Activated CD4-positive, CD25-positive, alpha-beta regulatory T cell (primary cell): ENCODE data around the gene FCHSD2.
"Not testable (repeated sequence)": the region's sequence is repeated elsewhere in the genome, so short reads cannot be mapped to it uniquely, and the experiment has no call there.

Experiments
- DNase-seq, 4 experiments: peaks; one replicate each; lab custom pipeline; 2025; lab: John Stamatoyannopoulos, UW

FCHSD2 gene

DNA sequence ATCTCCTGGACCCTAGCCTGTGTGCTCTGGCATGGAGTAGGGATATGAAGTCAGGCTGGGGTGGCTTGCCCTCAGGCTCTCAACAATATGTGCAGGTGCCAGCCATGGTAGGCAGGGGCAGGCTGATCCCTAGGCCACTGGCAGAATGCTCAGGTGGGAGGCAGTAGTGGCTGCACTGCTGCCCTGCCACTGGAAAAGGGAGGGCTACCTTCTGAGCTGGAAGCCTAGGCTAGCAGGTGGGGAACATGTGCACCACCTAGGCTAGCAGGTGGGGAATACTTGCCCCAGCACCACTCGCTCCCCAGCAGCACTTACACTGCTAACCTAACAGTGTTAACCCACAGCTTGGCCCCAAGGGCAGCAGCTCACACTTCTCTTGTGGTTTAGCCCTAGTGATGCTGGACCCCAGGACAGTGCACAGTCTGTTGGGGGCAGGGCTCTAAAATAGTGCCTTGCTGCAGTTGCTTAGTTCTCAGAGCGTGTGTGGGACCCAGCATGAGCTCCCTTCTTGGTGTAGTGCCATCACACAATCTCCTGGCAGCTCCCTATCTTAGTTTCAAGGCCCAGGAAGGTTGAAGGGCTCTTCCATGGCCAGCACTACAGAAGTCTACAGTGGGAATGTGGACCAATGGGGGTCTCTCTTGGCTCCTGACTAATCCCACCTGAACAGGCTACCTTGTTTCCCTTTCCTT is 130.8 kb downstream of the FCHSD2 start:
- DNase-seq, result no peak

DNA sequence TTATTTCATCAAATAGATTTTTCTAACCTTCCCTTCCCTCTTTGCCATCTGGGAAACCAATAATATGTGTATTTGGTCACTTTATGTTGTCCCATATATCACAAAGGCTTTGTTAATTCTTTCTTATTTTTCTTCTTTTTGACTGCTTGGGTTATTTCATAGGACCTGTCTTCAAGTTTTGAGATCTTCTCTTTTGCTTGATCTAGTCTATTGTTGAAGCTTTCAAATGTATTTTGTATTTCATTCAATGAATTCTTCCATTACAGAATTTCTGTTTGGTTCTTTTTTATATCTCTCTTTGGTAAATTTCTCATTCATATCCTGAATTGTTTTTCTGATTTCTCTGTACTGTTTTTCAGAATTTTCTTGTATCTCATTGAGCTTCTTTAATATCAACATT is 132.1 kb downstream of the FCHSD2 start:
- DNase-seq, result no peak

DNA sequence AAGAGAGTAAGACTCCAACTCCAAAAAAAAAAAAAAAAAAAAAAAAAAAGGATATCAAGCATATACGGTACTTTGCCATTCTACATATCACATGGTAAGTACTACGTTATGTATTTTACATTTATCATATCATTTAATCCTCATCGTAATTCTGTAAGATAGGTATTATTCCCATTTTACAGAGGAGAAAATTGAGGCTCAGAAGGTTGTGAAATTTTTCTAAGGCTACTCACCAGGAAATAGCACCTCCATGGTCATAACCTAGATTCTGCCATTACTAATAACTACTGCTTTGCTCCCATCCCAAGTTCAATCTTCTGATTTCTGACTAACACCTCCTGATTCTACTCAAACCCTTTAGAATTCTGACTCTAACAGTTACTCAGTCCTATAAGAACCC is 138.0 kb downstream of the FCHSD2 start:
- no peak for DNase-seq

DNA sequence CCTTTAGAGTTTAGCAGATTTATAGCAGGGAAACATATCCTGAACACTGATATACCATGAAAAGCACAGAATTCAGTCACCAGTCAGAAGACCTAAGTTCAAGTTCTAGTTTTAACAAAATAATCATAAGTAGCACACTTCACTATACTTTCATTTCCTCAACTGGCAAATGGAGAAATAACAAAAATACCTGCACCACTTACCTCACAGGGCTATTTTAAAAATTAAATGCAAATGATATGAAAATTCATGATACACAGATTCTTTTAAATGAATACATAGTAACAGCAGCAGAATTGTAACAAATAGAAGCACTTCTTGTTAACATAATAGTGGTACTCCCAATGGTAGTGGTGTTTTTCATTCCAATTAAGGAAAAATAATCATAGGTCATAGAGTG is 139.0 kb downstream of the FCHSD2 start:
- no peak for DNase-seq

DNA sequence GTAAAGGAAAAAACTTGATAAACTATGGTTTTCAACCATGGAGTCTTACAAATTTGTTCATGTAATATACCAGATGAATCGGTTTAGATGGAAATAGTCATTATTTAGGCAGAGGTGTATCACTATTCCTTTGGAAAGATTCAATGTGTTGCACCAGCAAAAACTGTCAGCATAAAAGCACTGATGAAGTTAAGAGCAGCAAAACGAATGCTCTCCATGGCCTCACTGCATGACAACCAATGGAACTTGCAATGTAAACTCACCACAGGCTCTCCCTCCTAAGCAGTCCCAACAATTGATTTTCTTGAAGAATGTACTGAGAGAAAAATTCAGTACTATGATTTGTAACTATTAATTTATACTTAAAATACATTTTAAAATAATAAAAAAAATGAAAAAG is 139.9 kb downstream of the FCHSD2 start:
- no peak for DNase-seq

DNA sequence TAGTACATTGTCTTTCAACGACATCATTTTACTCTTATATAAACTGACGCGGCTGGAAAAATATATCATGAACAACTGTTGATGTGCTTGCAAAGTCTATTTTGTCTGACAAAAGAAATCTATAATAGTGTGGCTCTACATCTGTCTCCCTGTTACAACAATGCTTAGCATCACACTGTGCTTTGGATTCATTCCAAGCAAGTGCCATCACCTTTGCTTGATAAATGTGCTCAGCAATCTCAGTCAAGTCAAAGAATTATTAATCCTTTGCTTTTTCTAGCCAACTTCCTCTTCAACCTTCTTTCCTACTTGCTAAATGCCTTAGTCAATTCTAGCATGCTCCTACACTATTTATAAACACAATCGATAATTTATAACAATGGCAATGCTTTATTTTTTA is 140.5 kb downstream of the FCHSD2 start:
- no peak for DNase-seq

DNA sequence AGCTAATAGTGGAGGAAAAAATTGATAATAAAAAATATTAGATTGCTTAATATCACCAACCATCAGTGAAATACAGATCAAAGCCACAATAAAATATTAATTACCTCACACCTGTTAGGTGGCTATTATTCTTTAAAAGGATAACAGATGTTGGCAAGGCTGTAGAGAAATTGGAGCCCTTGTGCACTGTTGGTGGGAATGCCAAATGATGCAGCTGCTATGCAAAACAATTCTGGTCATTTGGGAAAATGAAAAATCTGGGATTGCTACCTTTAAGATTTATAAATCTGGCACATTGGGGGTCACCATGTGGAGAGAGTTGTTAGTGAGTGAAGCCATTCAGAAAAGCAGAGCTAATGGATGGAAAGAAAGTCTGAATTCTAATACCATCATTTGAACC is 143.4 kb downstream of the FCHSD2 start:
- DNase-seq, result no peak

DNA sequence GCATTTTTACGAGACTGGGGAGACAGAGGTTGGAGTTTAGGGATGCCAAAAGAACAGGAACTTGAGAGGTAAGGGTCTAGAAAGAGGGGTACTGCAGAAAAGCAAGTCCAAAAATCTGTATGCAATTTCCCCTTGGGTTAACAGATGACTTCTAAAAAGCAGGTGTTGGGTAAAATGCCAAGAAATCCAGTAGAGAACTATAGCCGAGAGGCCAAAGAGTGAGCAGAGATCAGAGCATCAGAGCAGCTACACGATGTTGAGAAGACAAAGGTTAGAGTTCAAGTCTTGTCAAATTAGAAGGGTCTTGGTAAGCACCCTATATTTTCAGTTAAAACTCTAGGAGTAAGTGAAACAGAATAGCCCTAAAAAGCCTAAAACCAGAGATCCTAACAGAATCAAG is 145.2 kb downstream of the FCHSD2 start:
- no peak for DNase-seq

DNA sequence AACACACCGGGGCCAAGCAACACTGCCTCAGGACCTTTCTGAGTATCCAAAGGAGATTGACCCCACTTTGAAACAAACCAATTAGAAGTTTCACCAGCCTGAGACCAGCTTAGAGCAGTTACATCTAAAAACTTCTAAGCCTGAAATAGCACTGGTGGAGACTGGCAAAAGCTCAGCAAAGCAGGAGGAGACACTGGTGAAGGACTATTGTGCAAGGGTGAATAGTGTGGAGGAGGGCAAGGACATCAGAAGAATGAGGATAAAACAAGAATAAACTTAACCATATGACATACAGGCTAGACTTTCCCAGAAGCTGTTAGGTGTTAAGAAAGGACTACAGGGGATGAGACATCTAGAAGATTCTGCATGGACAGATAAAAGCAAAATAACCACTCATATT is 152.4 kb downstream of the FCHSD2 start:
- DNase-seq, result no peak

DNA sequence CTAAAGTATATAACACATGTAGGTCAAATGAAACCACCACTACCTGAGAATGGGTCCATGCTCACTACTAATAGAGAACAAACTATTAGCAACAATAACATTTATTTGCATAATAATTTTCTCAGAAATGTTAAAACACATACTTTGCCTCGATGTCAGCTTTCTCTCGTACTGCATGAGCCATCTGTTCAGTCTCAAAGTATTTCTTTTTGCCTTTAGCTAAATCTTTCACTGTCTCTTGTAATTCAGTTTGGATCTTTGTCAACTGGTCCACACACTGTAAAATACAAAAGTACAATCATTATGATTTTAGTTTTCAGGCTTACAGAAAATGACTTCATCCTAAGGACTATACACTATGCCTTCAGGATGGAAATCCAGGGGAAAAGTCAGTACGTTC is 153.3 kb downstream of the FCHSD2 start:
- DNase-seq, result no peak

DNA sequence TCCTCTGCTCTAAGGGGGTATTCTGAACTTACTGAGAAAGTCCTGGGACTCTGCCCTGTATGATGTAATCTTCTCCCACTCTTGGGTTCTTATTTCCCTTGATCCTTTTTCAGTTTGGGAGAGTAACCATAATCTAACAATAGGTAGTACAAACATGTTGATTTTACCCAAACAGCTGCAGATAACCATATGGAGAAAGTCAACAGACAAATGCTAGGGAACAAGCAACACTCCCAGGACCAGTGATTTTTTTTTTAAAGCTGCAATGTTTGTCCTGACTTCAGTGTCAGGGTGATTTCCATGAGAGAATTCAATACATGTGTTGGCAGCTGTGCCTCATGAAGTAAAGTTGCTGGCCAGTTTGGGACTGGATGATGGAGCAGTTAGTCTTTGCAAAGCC is 156.5 kb downstream of the FCHSD2 start:
- no peak for DNase-seq

DNA sequence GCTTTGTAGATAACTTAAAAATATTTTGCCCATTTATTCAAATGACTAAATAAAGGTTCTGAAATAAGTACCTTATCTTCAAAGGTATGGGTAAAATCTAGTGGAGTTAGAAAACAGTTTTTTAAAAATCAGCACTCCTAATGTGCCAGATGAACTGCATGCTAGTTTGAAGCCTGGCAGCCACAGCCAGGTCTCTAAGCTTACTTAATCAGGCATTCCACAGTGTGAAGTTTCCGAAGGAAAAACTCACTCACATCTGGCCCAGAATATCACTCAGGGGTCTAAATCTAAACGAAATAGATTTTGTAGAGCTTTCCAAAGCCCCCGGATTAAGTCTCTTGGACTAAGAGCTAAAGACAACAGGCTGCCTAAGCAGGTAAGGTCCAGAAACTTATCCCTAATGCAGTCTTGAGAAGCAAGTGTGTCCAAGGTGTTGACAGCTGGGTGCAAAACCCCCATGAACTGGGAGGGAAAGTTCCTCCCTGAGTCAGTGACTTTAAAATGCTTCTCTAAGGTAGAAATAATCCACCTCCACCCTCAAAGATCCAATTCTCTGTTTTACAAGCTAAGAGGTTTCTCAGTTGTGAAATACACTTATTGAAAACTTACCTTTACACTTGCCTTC is 157.6 kb downstream of the FCHSD2 start:
- DNase-seq, result no peak

DNA sequence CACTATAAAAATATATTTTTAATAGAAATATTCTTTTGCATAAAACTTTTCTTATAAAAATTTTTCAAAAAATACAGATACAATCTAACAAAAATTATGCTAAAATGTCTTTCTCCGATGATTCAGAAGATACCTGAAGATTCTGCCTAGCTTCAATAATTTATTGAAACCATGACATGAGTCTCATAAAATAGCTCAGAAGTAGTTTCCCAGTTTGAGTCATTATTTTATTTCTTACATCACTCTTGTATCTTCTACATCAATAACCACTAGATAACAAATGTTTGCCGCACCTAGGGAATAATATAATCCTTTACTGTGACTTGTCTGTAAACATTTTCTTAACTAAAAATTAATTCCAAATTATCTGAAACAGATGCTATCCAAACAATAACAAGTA is 158.6 kb downstream of the FCHSD2 start:
- no peak for DNase-seq

DNA sequence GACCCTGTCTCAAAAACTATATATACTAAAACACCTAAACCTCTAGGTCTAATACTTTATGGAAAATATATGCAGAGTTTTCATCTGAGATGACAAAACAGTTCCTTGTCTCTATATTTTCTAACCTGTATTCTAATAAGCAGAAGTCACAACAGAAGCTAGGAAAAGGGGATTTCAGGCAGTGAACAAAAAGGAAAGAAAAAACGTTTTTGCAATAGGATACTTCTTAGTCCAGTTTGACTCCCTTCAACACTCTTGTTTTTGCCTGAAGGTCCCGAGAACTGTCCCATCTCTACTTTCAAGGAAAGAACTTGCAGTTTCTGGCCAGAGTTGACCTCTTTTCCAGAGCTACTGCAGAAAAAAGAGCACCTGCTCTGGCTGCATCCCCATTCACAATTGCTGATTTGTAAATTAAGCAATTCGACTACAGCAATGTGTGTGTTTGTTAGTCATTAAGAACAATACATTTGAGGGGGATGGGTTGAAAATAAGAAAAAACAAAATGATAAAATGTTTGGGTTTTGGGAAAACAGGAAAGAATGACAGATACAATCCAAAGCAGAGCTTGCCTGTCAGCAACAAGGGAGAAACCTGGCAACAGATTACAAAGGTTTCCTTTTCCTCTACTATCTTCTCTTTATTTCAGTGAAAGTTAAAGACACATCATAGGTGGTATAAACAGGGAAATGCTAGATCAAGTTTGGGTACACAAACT is 160.0 kb downstream of the FCHSD2 start:
- no peak for DNase-seq

DNA sequence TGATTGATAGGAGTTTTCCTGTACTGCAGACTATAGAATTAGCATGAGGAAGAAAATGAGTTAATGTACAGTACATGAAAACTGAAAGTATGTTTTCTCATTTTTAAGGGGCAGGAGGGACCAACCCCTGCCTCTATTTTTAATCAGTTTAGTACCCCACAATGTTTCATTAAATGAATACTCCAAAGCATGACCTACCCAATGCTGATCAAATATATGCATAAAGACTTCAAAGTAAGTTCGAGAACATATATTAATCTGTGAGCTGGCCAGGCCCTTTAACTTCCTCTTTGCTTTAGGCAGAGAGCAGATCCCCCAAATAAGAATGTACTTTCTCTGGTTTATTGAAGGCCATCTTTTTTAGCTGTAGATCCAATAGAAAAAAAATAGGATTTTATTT is 161.0 kb downstream of the FCHSD2 start:
- DNase-seq, result no peak

DNA sequence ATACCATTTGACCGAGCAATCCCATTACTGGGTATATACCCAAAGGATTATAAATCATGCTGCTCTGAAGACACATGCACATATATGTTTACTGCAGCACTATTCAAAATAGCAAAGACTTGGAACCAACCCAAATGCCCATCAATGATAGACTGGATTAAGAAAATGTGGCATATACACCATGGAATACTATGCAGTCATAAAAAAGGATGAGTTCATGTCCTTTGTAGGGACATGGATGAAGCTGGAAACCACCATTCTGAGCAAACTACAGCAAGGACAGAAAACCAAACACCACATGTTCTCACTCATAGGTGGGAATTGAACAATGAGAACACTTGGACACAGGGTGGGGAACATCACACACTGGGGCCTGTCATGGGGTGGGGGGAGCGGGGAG is 164.3 kb downstream of the FCHSD2 start:
- DNase-seq, result not testable (repeated sequence)

DNA sequence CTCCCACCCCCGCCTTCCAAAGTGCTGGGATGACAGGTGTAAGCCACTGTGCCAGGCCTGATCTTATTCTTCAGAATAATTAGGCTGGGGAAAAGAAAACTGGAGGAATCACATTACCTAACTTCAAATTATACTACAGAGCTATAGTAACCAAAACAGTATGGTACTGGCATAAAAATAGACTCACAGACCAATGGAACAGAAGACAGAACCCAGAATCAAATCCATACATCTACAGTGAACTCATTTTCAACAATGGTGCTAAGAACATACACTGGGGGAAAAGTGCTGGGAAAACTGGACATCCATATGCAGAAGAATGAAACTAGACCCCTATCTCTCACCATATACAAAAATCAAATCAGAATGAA is 165.6 kb downstream of the FCHSD2 start:
- not testable (repeated sequence) for DNase-seq

DNA sequence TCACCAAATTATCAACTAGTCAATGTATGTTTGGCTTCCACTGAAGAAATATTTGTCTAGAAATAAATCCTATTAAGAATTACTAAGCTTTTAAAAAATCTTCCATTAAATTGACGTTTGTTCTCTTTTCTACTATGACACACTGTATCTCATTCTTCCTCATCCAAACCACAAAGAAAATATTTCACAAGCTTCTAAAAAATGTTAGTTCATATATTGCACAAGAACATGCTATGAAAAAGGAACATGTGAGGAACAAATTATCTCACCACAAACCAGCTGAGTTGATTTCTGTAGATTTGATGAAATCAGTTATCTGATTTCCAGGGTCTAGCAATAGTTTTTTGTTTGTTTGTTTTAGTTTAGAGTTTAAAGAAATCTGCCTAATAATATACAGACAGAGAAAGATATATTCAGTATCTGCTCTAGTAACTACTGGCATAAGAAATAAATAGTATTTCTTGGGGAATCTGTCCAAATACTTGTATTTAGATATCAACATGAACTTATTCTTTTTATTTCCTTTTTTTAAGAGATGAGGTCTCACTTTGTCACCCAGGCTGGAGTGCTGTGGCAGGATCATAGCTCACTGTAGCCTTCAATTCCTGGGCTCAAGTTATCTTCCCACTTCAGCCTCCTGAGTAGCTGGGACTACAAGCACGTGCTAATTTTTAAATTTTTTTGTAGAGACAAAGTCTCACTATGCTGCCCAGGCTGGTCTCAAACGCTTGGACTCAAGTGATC is 166.2 kb downstream of the FCHSD2 start:
- no peak for DNase-seq

DNA sequence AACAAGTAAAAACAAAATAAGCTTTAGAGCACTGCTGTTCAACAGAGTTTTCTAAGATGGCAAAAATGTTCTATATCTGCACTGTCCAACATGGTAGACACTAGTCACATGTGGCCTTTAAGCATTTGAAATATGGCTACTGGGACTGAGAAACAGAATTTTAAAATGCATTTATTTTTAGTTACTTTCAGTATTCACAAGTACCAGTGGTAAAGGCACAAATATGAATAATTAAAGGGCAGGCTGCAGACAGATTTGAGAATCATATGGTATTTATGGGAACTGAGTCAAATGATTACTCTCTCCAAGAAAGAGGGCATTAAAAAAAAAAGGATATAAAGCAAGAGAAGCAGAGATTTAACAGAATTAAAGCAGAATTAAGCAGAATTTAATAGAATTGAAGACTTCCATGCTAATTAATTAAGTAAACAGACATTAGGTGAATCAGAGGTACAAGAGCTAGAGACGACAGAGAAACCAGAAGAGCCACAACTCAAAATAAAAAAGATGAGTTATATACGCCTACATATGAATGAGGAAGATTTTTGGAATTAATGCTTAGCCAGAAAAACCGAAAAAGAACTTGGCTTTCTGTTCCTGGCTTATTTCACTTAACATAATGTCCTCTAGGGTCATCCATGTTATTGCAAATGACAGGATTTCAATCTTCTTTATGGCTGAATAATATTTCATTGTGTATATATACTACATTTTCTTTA is 167.5 kb downstream of the FCHSD2 start:
- no peak for DNase-seq

DNA sequence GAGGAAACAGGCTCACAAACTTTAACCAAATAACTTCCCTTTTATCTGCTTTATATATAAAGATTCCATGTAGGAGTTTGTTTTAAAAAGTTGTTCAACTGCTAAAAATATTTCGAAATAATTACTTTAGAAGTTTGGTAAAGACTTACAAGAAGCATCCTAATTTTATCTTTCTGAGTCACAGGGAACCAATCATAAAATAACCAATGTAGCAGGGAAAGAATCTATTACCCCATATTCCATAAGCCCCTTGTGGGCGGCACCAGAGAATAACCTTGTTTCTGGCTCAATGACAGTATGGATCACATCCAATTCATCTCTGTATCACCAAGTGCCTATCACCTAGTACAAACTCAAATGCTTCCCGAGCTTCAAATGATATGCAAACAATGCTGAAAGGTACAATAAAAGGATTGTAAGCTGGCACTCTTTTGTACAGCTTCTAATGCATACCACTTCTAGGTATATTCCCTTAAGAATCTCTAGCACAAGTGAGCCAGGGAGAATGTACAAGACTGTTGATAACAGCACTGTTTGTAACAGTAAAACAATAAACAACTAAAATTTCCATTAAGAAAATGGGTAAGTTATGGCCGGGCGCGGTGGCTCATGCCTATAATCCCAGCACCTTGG is 169.5 kb downstream of the FCHSD2 start:
- DNase-seq, result no peak

DNA sequence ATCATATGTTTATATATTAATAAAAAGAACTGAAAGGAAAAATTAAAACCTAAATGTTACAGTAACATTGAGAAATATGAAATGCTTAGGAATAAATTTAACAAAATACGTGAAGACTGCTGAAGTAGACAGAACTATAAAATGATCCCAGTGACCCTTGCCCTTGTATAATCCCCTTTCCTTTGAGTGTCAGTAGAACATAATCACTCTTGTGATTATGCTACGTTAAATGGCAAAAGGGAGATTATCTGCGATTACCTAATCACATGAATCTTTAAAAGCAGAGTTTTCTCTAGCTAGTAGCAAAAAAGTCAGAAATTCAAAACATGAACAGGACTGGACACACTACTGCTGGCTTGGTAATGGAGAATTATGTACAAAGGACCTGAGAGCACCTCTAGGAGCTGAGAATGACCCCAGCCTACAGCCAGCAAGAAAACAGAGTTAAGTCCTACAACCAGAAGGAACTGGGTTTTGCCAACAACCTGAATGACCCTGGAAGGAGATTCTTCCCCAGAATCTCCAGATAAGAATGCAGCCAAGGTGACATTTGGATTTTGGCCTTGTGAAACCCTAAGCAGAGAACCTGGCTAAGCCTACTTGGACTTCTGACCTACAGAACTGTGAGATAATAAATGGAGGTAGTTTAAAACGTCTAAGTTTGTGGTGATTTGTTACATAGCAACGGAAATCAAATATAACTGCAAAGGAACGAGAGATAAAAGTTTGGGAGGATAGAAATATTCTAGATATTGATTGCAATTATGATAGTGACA is 170.7 kb downstream of the FCHSD2 start:
- DNase-seq, result no peak
